Common myeloid progenitor, CD34-positive (primary cell): Measurements from ENCODE around the gene NUB1.

Source experiments
- CTCF ChIA-PET: fragments of 350-600 bp; sonication (Branson Sonifier 250); formaldehyde crosslinking; loops from one replicate; lab custom pipeline; 2021; ENCODE audit warnings: antibody characterized with exemption; lab: Charles Lee
- POLR2A ChIA-PET: fragments of 350-600 bp; sonication (Branson Sonifier 250); formaldehyde crosslinking; loops from one replicate; lab custom pipeline; 2021; ENCODE audit warnings: antibody characterized with exemption; lab: Charles Lee
- DNase-seq, 3 donors: peaks; one replicate each; pipeline versions ENCODE4 v3.0.0 to v3.0.0-alpha.2; 2013
- H3K27ac ChIP-seq, 2 experiments: 1 replicate in 1 of 2; 2 replicates in 1 of 2; pipeline ENCODE4 v1.7.0; 2013; ENCODE audit warnings: inconsistent platforms in 2 of 2, low read length in 2 of 2, mild to moderate bottlenecking in 2 of 2, low read depth in 1 of 2, moderate library complexity in 1 of 2; ENCODE audit not compliant: severe bottlenecking in 2 of 2, insufficient read depth in 1 of 2, poor library complexity in 1 of 2
- H3K27me3 ChIP-seq, 5 experiments: replicated peaks in 2 of 5; 1 replicate in 3 of 5; 2 replicates in 2 of 5; pipeline versions ENCODE4 v1.6.1 to v1.7.0; 2013; ENCODE audit warnings: low read length in 4 of 5, mild to moderate bottlenecking in 2 of 5, moderate library complexity in 2 of 5, inconsistent platforms in 1 of 5; ENCODE audit not compliant: insufficient read depth in 5 of 5, control insufficient read depth in 4 of 5
- H3K36me3 ChIP-seq, 4 experiments: 1 replicate in 2 of 4; 2 replicates in 2 of 4; pipeline versions ENCODE4 v1.6.1 to v1.7.0; 2013; ENCODE audit warnings: low read length in 3 of 4, control low read depth in 1 of 4, mild to moderate bottlenecking in 1 of 4; ENCODE audit not compliant: control insufficient read depth in 4 of 4, insufficient read depth in 4 of 4
- H3K4me1 ChIP-seq, 4 experiments: 1 replicate in 3 of 4; 2 replicates in 1 of 4; pipeline versions ENCODE4 v1.6.1 to v1.7.1; 2013; ENCODE audit warnings: low read length in 3 of 4, mild to moderate bottlenecking in 3 of 4, control low read depth in 1 of 4, inconsistent platforms in 1 of 4, moderate library complexity in 1 of 4; ENCODE audit not compliant: control insufficient read depth in 4 of 4, insufficient read depth in 4 of 4; ENCODE audit errors: control extremely low read depth in 1 of 4
- H3K4me3 ChIP-seq, 7 experiments: 1 replicate in 4 of 7; 2 replicates in 3 of 7; pipeline versions ENCODE4 v1.5.1 to v1.7.0; 2013; ENCODE audit warnings: mild to moderate bottlenecking in 7 of 7, low read length in 6 of 7, moderate library complexity in 6 of 7, inconsistent platforms in 2 of 7, low read depth in 2 of 7, control low read depth in 1 of 7; ENCODE audit not compliant: insufficient read depth in 4 of 7, control insufficient read depth in 1 of 7; ENCODE audit errors: extremely low read depth in 1 of 7
- H3K9me3 ChIP-seq, 5 experiments: 1 replicate in 4 of 5; 2 replicates in 1 of 5; pipeline versions ENCODE4 v1.6.1 to v1.7.1; 2013; ENCODE audit warnings: low read length in 4 of 5, mild to moderate bottlenecking in 2 of 5, inconsistent platforms in 1 of 5, low read depth in 1 of 5, moderate library complexity in 1 of 5; ENCODE audit not compliant: control insufficient read depth in 4 of 5, insufficient read depth in 2 of 5; ENCODE audit errors: control extremely low read depth in 1 of 5
- WGBS: methylation state at CpG from one replicate; pipeline ENCODE4 v1.1.5; 2013; ENCODE audit not compliant: insufficient coverage; 5-methylcytosine and 5-hydroxymethylcytosine counted together

The NUB1 gene

GRCh38 chr7:151380199-151381097 is 38.8 kb downstream of the NUB1 start:
- POLR2A ChIA-PET: no interaction called here
- peak overlapping the region in 3 of 7 experiments; percentile 61 to 63 (median 61) for H3K4me3 ChIP-seq
- peaks cover 3 to 35% (median 24%) of the 10 kb centered on the region in 4 experiments for H3K36me3 ChIP-seq
- H3K4me1 ChIP-seq: peaks cover 0 to 21% (median 18%) of the 10 kb centered on the region in 4 experiments
- CTCF ChIA-PET: interaction anchor here (2.4 to 3.2 kb wide), 2 partner anchors 13 to 68 kb away, joined by 10 to 17 read pairs; no protein-coding TSS in a partner anchor
- no peak for DNase-seq
- 77% methylated on average over 30 of the region's 32 CpGs for WGBS
- peaks cover 0 to 51% (median 16%) of the 10 kb centered on the region in 5 experiments for H3K27me3 ChIP-seq
- peaks cover 0 to 4% (median 2%) of the 10 kb centered on the region in 5 experiments for H3K9me3 ChIP-seq
- no peak overlapping the region for H3K27ac ChIP-seq

DNA sequence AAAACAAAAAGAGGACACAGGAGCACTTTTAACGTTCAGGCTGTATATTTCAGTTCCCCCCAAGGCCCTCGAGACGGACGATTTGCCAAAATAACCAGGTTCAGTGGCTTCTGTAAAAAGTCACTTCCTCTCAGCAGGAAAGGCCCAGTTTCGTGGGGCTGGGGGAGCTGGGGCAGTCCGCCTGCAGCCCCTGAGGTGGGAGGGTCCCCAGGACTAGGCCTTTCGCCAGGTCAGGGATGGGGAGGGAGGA is 39.4 kb downstream of the NUB1 start:
- peaks cover 2 to 30% (median 19%) of the 10 kb centered on the region in 4 experiments for H3K36me3 ChIP-seq
- CTCF ChIA-PET: interaction anchor here (2.4 to 3.2 kb wide), 2 partner anchors 13 to 68 kb away, joined by 10 to 17 read pairs; no protein-coding TSS in a partner anchor
- peak overlapping the region in 5 of 7 experiments; percentile 26 to 63 (median 61) for H3K4me3 ChIP-seq
- no peak overlapping the region for H3K27ac ChIP-seq
- WGBS: 3% methylated on average over 7 of the region's 7 CpGs
- peak in 2 of 3 donors; percentile 57 to 63 for DNase-seq
- POLR2A ChIA-PET: no interaction called here
- H3K27me3 ChIP-seq: peaks cover 0 to 53% (median 16%) of the 10 kb centered on the region in 5 experiments
- peaks cover 0 to 4% (median 2%) of the 10 kb centered on the region in 5 experiments for H3K9me3 ChIP-seq
- H3K4me1 ChIP-seq: peaks cover 0 to 21% (median 18%) of the 10 kb centered on the region in 4 experiments

DNA sequence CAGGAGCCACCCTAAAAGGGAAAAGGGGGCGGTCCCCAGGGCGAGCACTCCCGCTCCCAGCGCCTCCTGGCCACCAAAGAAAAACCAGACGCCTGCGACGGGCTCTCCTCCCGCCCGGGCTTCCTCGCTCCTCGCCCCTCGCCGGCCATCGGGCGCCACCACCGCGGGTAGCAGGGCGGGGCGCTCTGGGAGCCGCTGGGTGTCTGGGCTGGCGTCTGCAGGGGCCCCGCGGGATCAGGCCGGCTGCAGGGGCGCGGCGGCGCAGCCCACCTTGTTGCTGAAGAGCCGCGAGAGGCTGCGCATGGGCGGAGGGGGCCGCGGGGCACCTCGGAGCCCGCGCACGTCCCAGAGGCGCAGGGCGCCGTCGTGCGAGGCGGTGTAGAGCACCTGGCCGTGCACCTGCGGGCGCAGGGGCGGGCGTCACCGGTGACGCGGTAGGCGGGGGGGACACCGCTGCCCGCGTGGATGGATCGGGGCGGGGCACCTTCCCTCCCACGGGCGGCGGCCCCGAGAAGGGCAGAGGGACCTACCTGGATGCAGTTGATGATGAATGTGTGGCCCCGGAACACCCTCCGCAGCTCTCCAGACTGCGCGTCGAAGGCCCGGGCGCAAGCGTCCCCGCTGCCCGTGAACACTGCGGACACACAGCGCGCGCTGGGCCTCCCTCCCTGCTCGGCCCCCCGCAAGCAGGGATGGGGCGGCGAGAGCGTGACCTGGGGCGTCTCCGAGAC is 39.9 kb downstream of the NUB1 start:
- H3K4me3 ChIP-seq: peak overlapping the region in 6 of 7 experiments; percentile 9 to 63 (median 54)
- H3K36me3 ChIP-seq: peaks cover 2 to 25% (median 15%) of the 10 kb centered on the region in 4 experiments
- peaks cover 0 to 53% (median 16%) of the 10 kb centered on the region in 5 experiments for H3K27me3 ChIP-seq
- H3K27ac ChIP-seq: no peak overlapping the region
- WGBS: 2% methylated on average over 69 of the region's 83 CpGs
- DNase-seq: peak in 2 of 3 donors; percentile 21 to 49
- POLR2A ChIA-PET: interaction anchor here (0.6 kb wide), 1 partner anchor 142 kb away, joined by 4 read pairs; no protein-coding TSS in a partner anchor
- H3K9me3 ChIP-seq: peaks cover 0 to 4% (median 2%) of the 10 kb centered on the region in 5 experiments
- H3K4me1 ChIP-seq: peaks cover 0 to 21% (median 18%) of the 10 kb centered on the region in 4 experiments
- CTCF ChIA-PET: interaction anchor here (2.4 to 3.2 kb wide), 2 partner anchors 14 to 67 kb away, joined by 10 to 17 read pairs; no protein-coding TSS in a partner anchor

GRCh38 chr7:151382079-151382885 is 40.7 kb downstream of the NUB1 start:
- WGBS: 18% methylated on average over 36 of the region's 37 CpGs
- ChIA-PET CTCF (no interaction called here), POLR2A (interaction anchor here (0.6 kb wide), 1 partner anchor 143 kb away, joined by 4 read pairs; no protein-coding TSS in a partner anchor)
- H3K27me3 ChIP-seq: peaks cover 0 to 53% (median 16%) of the 10 kb centered on the region in 5 experiments
- H3K27ac ChIP-seq: no peak overlapping the region
- H3K4me3 ChIP-seq: peak overlapping the region in 6 of 7 experiments; percentile 1 to 63 (median 54)
- H3K36me3 ChIP-seq: peaks cover 2 to 17% (median 10%) of the 10 kb centered on the region in 4 experiments
- DNase-seq: peak in 2 of 3 donors; percentile 69 to 73
- H3K9me3 ChIP-seq: peaks cover 0 to 4% (median 2%) of the 10 kb centered on the region in 5 experiments
- H3K4me1 ChIP-seq: peaks cover 0 to 21% (median 18%) of the 10 kb centered on the region in 4 experiments

GRCh38 chr7:151383638-151384351 is 42.2 kb downstream of the NUB1 start:
- ChIA-PET POLR2A (no interaction called here), CTCF (interaction anchor here (0.8 to 2.7 kb wide), 6 partner anchors 8 to 65 kb away, joined by 3 to 11 read pairs (median 4); no protein-coding TSS in a partner anchor)

More at GRCh38 chr7:151383638-151384351, 42.2 kb downstream of the NUB1 start:
- H3K36me3 ChIP-seq: peaks cover 0 to 4% (median 2%) of the 10 kb centered on the region in 4 experiments
- H3K4me1 ChIP-seq: peaks cover 0 to 21% (median 18%) of the 10 kb centered on the region in 4 experiments
- no peak overlapping the region for H3K4me3 ChIP-seq
- 86% methylated on average over 15 of the region's 15 CpGs for WGBS
- DNase-seq: no peak
- H3K27ac ChIP-seq: no peak overlapping the region
- peaks cover 0 to 4% (median 2%) of the 10 kb centered on the region in 5 experiments for H3K9me3 ChIP-seq
- peaks cover 0 to 53% (median 19%) of the 10 kb centered on the region in 5 experiments for H3K27me3 ChIP-seq
